ENCODE results near the gene GRID2. TPM values are rescaled to one million over a fixed set of nuclear protein-coding genes. Genes with fewer than 3 reads are reported as not detected.

The GRID2 gene
- total RNA-seq, 1 experiment from 2014 or later, result 2.2 TPM

DNA sequence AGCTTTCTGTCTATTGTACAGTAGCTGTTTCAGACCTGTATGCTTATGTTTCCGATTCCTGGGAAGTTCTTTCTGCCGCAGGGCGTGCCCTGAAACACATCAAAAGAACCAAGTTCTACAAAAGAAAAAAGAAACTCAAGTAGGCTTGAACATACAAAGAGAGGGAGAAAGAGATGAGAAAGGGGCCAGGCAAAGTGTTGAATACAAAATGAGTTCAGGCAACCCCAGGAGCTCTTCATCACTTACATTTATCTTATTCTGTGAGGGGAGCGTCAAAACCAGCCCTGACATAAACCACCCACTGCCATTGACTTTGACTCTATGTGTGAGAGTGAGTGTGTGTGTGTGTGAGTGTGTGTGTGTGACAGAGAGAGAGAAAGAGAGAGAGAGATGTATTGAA is 1498.3 kb downstream of the GRID2 start:
- no TSS peak for BruUV-seq (replicated peaks)
- POLR2A ChIA-PET (ENCODE audit: unreplicated experiment), result no interaction called here
- Histone ChIP-seq H3K4me2 (ENCODE audit: low read length) (no peak overlapping the region), H3K36me3 (ENCODE audit: low read depth, low read length) (no peaks in the 10 kb centered on the region), H2AFZ (ENCODE audit: low read length) (no peak overlapping the region), H3K27ac (ENCODE audit: low read length) (no peak overlapping the region), H3F3A (ENCODE audit: low read length, unreplicated experiment) (no peaks in the 10 kb centered on the region), H3K9ac (ENCODE audit: low read length) (no peak overlapping the region), H3K9me2 (replicated peaks; ENCODE audit: low read length) (no peaks in the 10 kb centered on the region), H3K4me1 (ENCODE audit: insufficient read depth, low read length) (no peaks in the 10 kb centered on the region), H4K20me1 (ENCODE audit: low read length) (no peaks in the 10 kb centered on the region), H3K9me3 (ENCODE audit: low read length) (no peaks in the 10 kb centered on the region), H3K79me2 (ENCODE audit: low read length) (no peaks in the 10 kb centered on the region), H3K27me3 (ENCODE audit: low read length) (peaks cover 49% of the 10 kb centered on the region), H3K4me3 (ENCODE audit: low read length) (no peak overlapping the region)
- TF ChIP-seq EZH2phosphoT487 (IDR thresholded peaks at IDR 0.05; ENCODE audit: borderline replicate concordance, low read length) (no peak), EZH2 (IDR thresholded peaks at IDR 0.05; ENCODE audit: low read length, unreplicated experiment) (no peak)
- TF ChIP-seq, protein P1, sequence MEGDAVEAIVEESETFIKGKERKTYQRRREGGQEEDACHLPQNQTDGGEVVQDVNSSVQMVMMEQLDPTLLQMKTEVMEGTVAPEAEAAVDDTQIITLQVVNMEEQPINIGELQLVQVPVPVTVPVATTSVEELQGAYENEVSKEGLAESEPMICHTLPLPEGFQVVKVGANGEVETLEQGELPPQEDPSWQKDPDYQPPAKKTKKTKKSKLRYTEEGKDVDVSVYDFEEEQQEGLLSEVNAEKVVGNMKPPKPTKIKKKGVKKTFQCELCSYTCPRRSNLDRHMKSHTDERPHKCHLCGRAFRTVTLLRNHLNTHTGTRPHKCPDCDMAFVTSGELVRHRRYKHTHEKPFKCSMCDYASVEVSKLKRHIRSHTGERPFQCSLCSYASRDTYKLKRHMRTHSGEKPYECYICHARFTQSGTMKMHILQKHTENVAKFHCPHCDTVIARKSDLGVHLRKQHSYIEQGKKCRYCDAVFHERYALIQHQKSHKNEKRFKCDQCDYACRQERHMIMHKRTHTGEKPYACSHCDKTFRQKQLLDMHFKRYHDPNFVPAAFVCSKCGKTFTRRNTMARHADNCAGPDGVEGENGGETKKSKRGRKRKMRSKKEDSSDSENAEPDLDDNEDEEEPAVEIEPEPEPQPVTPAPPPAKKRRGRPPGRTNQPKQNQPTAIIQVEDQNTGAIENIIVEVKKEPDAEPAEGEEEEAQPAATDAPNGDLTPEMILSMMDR (conservative IDR thresholded peaks at IDR 0.05; ENCODE audit: low read depth, low read length), result no peak
- CTCF ChIA-PET, result no interaction called here
- ATAC-seq (no peak), DNase-seq (no peak)
- intact Hi-C loops (cut with micrococcal nuclease), result no loop called here

DNA sequence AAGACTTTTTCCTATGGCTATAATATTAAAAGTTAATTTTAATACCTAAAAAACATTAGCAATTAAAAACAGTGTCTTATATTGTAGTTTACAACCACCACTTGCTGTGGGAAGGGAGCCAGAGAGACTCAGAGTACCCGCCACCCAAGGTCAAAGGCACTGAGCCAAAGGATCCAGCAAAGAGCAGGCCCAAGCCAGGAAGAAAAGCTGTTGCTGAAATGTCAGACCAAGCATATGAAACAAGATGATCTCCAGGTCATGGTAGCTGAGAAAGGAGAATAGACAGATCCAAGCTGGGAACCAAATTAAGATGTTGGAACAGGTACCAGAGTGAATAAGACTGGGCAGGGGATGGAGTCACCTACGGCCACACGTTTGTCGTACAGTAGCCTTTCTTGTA is 1506.0 kb downstream of the GRID2 start:
- H3K79me2 ChIP-seq (ENCODE audit: low read length), result no peaks in the 10 kb centered on the region
- H3K4me1 ChIP-seq (ENCODE audit: insufficient read depth, low read length), result no peaks in the 10 kb centered on the region
- ATAC-seq, result no peak
- BruUV-seq (replicated peaks), result no TSS peak
- H3K4me3 ChIP-seq (ENCODE audit: low read length), result no peak overlapping the region
- H3K36me3 ChIP-seq (ENCODE audit: low read depth, low read length), result no peaks in the 10 kb centered on the region
- peaks cover 52% of the 10 kb centered on the region for H3K27me3 ChIP-seq (ENCODE audit: low read length)
- intact Hi-C loops (cut with micrococcal nuclease), result no loop called here
- H4K20me1 ChIP-seq (ENCODE audit: low read length), result no peaks in the 10 kb centered on the region
- no peaks in the 10 kb centered on the region for H3F3A ChIP-seq (ENCODE audit: low read length, unreplicated experiment)
- TF ChIP-seq, protein P1 (conservative IDR thresholded peaks at IDR 0.05; ENCODE audit: low read depth, low read length), result no peak
- TF ChIP-seq EZH2phosphoT487 (IDR thresholded peaks at IDR 0.05; ENCODE audit: borderline replicate concordance, low read length) (no peak), EZH2 (IDR thresholded peaks at IDR 0.05; ENCODE audit: low read length, unreplicated experiment) (no peak)
- ChIA-PET POLR2A (ENCODE audit: unreplicated experiment) (no interaction called here), CTCF (no interaction called here)
- no peak overlapping the region for H3K4me2 ChIP-seq (ENCODE audit: low read length)
- no peak for DNase-seq
- no peaks in the 10 kb centered on the region for H3K9me3 ChIP-seq (ENCODE audit: low read length)
- no peaks in the 10 kb centered on the region for H3K9me2 ChIP-seq (replicated peaks; ENCODE audit: low read length)
- no peak overlapping the region for H3K9ac ChIP-seq (ENCODE audit: low read length)
- H2AFZ ChIP-seq (ENCODE audit: low read length), result no peak overlapping the region
- H3K27ac ChIP-seq (ENCODE audit: low read length), result no peak overlapping the region

GRCh38 chr4:93810340-93810992 is 1506.7 kb downstream of the GRID2 start:
- DNase-seq, result no peak
- no peak overlapping the region for H3K4me2 ChIP-seq (ENCODE audit: low read length)
- no TSS peak for BruUV-seq (replicated peaks)
- no peaks in the 10 kb centered on the region for H4K20me1 ChIP-seq (ENCODE audit: low read length)
- POLR2A ChIA-PET (ENCODE audit: unreplicated experiment), result no interaction called here
- no peaks in the 10 kb centered on the region for H3K9me3 ChIP-seq (ENCODE audit: low read length)
- intact Hi-C loops (cut with micrococcal nuclease), result no loop called here
- TF ChIP-seq, protein P1 (conservative IDR thresholded peaks at IDR 0.05; ENCODE audit: low read depth, low read length), result no peak
- TF ChIP-seq EZH2 (IDR thresholded peaks at IDR 0.05; ENCODE audit: low read length, unreplicated experiment), result no peak
- TF ChIP-seq EZH2phosphoT487 (IDR thresholded peaks at IDR 0.05; ENCODE audit: borderline replicate concordance, low read length), result no peak
- CTCF ChIA-PET, result no interaction called here
- no peak for ATAC-seq
- H3K27ac ChIP-seq (ENCODE audit: low read length), result no peak overlapping the region
- H3K4me1 ChIP-seq (ENCODE audit: insufficient read depth, low read length), result no peaks in the 10 kb centered on the region
- H3K79me2 ChIP-seq (ENCODE audit: low read length), result no peaks in the 10 kb centered on the region
- H3F3A ChIP-seq (ENCODE audit: low read length, unreplicated experiment), result no peaks in the 10 kb centered on the region
- no peaks in the 10 kb centered on the region for H3K9me2 ChIP-seq (replicated peaks; ENCODE audit: low read length)
- H3K4me3 ChIP-seq (ENCODE audit: low read length), result no peak overlapping the region
- H3K36me3 ChIP-seq (ENCODE audit: low read depth, low read length), result no peaks in the 10 kb centered on the region
- no peak overlapping the region for H3K9ac ChIP-seq (ENCODE audit: low read length)
- no peak overlapping the region for H2AFZ ChIP-seq (ENCODE audit: low read length)
- peaks cover 49% of the 10 kb centered on the region for H3K27me3 ChIP-seq (ENCODE audit: low read length)
